C4-2B (cell line): ENCODE data around the gene SPO11.

Experiments
- CTCF ChIP-seq: fragments of 450-650 bp; conservative IDR thresholded peaks from 2 replicates; pipeline ENCODE4 v1.5.1; 2017; ENCODE audit warnings: mild to moderate bottlenecking
- ZFX ChIP-seq: fragments of 450-650 bp; IDR thresholded peaks from 2 replicates; pipeline ENCODE4 v1.6.1; 2017

- TF ChIP-seq CTCF, result no peak
- TF ChIP-seq ZFX, result no peak
Measured at GRCh38 chr20:57317316-57317788, 12.3 kb upstream of the SPO11 start.
